Adrenal gland (tissue), 5 donors: ENCODE data around the gene CETN1.

Experiments used
- POLR2A ChIP-seq, 2 donors: fragments of 450-650 bp; IDR thresholded peaks; one replicate each; pipeline ENCODE4 v1.6.1; 2017; ENCODE audit warnings: antibody characterized with exemption in 2 of 2, mild to moderate bottlenecking in 2 of 2, moderate library complexity in 1 of 2
- TF ChIP-seq, protein P1 (sequence below), 6 experiments: fragments of 450-650 bp in 4 of 6; fragments of 200-600 bp in 2 of 6; sonication (generic) in 1 of 6; IDR thresholded peaks; 1 replicate in 5 of 6; 2 replicates in 1 of 6; pipeline versions ENCODE4 v1.5.1 to v1.8.0; 2016 to 2021; ENCODE audit warnings: antibody characterized with exemption in 6 of 6, mild to moderate bottlenecking in 2 of 6, moderate library complexity in 1 of 6
- donor health status: DM: no; HTN: no; CAD: no.

DNA sequence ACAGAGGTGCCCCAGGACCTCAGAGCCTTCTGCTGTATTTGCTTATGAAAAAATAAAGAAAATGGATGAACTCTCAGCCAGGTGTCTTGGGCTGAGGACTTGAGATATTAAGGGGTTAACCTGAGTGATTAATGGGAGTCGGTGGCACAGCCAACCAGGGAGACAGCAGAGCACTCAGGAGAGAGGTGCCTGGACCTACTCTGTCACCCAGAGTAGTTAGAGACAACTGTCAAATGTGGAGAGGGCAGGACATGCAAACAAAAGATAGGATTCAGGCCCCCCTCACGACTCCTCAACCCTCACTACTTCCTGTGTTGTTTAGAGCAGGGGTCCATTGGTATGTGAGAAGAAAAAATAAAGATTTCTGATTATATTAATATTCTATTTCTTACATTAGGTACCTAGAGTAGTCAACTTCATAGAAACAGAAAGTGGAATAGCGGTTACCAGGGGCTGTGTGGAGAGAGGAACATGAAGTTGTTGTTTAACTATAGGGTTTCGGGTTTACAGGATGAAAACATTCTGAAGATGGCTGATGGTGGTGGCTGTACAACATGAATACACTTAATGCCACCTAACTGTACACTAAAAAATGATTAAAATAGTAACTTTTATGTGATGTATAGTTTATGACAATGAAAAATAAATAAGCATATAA lies 28.6 kb upstream of the CETN1 start:
- TF ChIP-seq, protein P1, sequence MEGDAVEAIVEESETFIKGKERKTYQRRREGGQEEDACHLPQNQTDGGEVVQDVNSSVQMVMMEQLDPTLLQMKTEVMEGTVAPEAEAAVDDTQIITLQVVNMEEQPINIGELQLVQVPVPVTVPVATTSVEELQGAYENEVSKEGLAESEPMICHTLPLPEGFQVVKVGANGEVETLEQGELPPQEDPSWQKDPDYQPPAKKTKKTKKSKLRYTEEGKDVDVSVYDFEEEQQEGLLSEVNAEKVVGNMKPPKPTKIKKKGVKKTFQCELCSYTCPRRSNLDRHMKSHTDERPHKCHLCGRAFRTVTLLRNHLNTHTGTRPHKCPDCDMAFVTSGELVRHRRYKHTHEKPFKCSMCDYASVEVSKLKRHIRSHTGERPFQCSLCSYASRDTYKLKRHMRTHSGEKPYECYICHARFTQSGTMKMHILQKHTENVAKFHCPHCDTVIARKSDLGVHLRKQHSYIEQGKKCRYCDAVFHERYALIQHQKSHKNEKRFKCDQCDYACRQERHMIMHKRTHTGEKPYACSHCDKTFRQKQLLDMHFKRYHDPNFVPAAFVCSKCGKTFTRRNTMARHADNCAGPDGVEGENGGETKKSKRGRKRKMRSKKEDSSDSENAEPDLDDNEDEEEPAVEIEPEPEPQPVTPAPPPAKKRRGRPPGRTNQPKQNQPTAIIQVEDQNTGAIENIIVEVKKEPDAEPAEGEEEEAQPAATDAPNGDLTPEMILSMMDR (IDR thresholded peaks at IDR 0.05): no peak
- no peak for TF ChIP-seq POLR2A (IDR thresholded peaks at IDR 0.05)
